Hepatocyte (in vitro differentiated cells): ENCODE data around the gene MAPKBP1. TPM values are rescaled to one million over a fixed set of nuclear protein-coding genes. Genes with fewer than 3 reads are reported as not detected.

Source experiments
- DNase-seq: peaks from one replicate; pipeline ENCODE4 v3.0.0-alpha.2; 2016; ENCODE audit warnings: low spot score
- H2AFZ ChIP-seq: fragments of 200-600 bp; sonication (generic); 2 replicates; pipeline ENCODE4 v1.6.0; 2016; ENCODE audit warnings: antibody characterized with exemption, mild to moderate bottlenecking
- H3K27ac ChIP-seq: fragments of 200-600 bp; sonication (generic); 2 replicates; pipeline ENCODE4 v1.5.1; 2016; ENCODE audit warnings: mild to moderate bottlenecking
- H3K27me3 ChIP-seq: fragments of 200-600 bp; sonication (generic); 2 replicates; pipeline ENCODE4 v1.6.1; 2016
- H3K36me3 ChIP-seq: fragments of 200-600 bp; sonication (generic); replicated peaks from 2 replicates; pipeline ENCODE4 v1.5.1; 2016; ENCODE audit warnings: low read depth; ENCODE audit not compliant: insufficient read depth
- H3K4me1 ChIP-seq: fragments of 200-600 bp; sonication (generic); 2 replicates; pipeline ENCODE4 v1.5.1; 2016; ENCODE audit warnings: mild to moderate bottlenecking, moderate library complexity; ENCODE audit not compliant: insufficient read depth
- H3K4me2 ChIP-seq: fragments of 200-600 bp; sonication (generic); 2 replicates; pipeline ENCODE4 v1.6.0; 2016
- H3K4me3 ChIP-seq: fragments of 200-600 bp; sonication (generic); 2 replicates; pipeline ENCODE4 v1.5.1; 2016; ENCODE audit warnings: mild to moderate bottlenecking
- H3K79me2 ChIP-seq: fragments of 200-600 bp; sonication (generic); 2 replicates; pipeline ENCODE4 v1.6.0; 2017; ENCODE audit warnings: mild to moderate bottlenecking
- H3K9me2 ChIP-seq: fragments of 200-600 bp; sonication (generic); replicated peaks from 2 replicates; pipeline ENCODE4 v1.6.0; 2017; ENCODE audit warnings: mild to moderate bottlenecking; ENCODE audit not compliant: insufficient read depth
- H3K9me3 ChIP-seq: fragments of 200-600 bp; sonication (generic); 2 replicates; pipeline ENCODE4 v1.5.1; 2016; ENCODE audit warnings: low read depth, mild to moderate bottlenecking
- H4K20me1 ChIP-seq: fragments of 200-600 bp; sonication (generic); 2 replicates; pipeline ENCODE4 v1.6.0; 2016; ENCODE audit warnings: mild to moderate bottlenecking; ENCODE audit not compliant: insufficient read depth, poor library complexity, severe bottlenecking
- CTCF ChIP-seq: fragments of 200-600 bp; sonication (generic); IDR thresholded peaks from 2 replicates; pipeline ENCODE4 v1.5.1; 2016; ENCODE audit warnings: antibody characterized with exemption, mild to moderate bottlenecking; ENCODE audit not compliant: poor library complexity
- EZH2 ChIP-seq: fragments of 200-600 bp; sonication (generic); IDR thresholded peaks from 2 replicates; pipeline ENCODE4 v1.6.1; 2016; ENCODE audit warnings: antibody characterized with exemption, mild to moderate bottlenecking, borderline replicate concordance
- EZH2phosphoT487 ChIP-seq: fragments of 200-600 bp; sonication (generic); IDR thresholded peaks from one replicate; pipeline ENCODE4 v1.6.1; 2018; ENCODE audit warnings: antibody characterized with exemption, mild to moderate bottlenecking, low read depth, moderate library complexity; ENCODE audit not compliant: unreplicated experiment, severe bottlenecking
- WGBS: methylation state at CpG from one replicate; pipeline ENCODE4 v1.1.6; 2016; ENCODE audit warnings: low lambda C conversion rate; ENCODE audit errors: missing lambda C conversion rate; 5-methylcytosine and 5-hydroxymethylcytosine counted together
- polyA plus RNA-seq: library from polyadenylated mRNA; unstranded; fragments of >200 nt; fragmentation: Nextera tagmentation; extraction: Ambion mirVana; gene quantifications from 2 replicates; pipeline ENCODE4 v1.2.1, GENCODE V29; 2016
- total RNA-seq: library from RNA; depleted of rRNA; stranded (reverse); fragments of >200 nt; gene quantifications from 2 replicates; pipeline ENCODE4 v1.2.3, GENCODE V29; 2014

The MAPKBP1 gene
- total and polyA plus RNA-seq, 2 experiments from 2014 or later, result 18.6 to 24.5 TPM

- Histone ChIP-seq H3K79me2 (peaks cover 83% of the 10 kb centered on the region), H2AFZ (no peak overlapping the region)
- TF ChIP-seq EZH2phosphoT487 (no peak), EZH2 (no peak), CTCF (no peak)
Measured at GRCh38 chr15:41792000-41792637, 17.8 kb downstream of the MAPKBP1 start.

GRCh38 chr15:41794081-41794480 lies 19.8 kb downstream of the MAPKBP1 start:
- peaks cover 84% of the 10 kb centered on the region for H3K79me2 ChIP-seq
- no peaks in the 10 kb centered on the region for H3K9me3 ChIP-seq
- peaks cover 67% of the 10 kb centered on the region for H3K4me1 ChIP-seq
- 69% methylated on average over 4 of the region's 4 CpGs for WGBS
- no peak overlapping the region for H2AFZ ChIP-seq
- TF ChIP-seq EZH2phosphoT487 (no peak), CTCF (no peak), EZH2 (no peak)
- H3K27ac ChIP-seq, result peak overlapping the region; percentile 70
- H3K27me3 ChIP-seq, result no peaks in the 10 kb centered on the region
- no peak overlapping the region for H3K4me3 ChIP-seq
- H3K4me2 ChIP-seq, result peak overlapping the region; percentile 25
- H3K36me3 ChIP-seq, result no peaks in the 10 kb centered on the region
- DNase-seq, result no peak
- no peaks in the 10 kb centered on the region for H3K9me2 ChIP-seq
- H4K20me1 ChIP-seq, result no peaks in the 10 kb centered on the region

More at GRCh38 chr15:41792000-41792637, 17.8 kb downstream of the MAPKBP1 start:
- H4K20me1 ChIP-seq, result no peaks in the 10 kb centered on the region
- H3K9me3 ChIP-seq, result no peaks in the 10 kb centered on the region
- no peak overlapping the region for H3K4me3 ChIP-seq
- no peaks in the 10 kb centered on the region for H3K36me3 ChIP-seq
- peak overlapping the region; percentile 97 for H3K27ac ChIP-seq
- H3K27me3 ChIP-seq, result no peaks in the 10 kb centered on the region
- H3K4me2 ChIP-seq, result peak overlapping the region; percentile 44
- H3K4me1 ChIP-seq, result peaks cover 72% of the 10 kb centered on the region
- WGBS, result 88% methylated on average over 5 of the region's 5 CpGs
- no peaks in the 10 kb centered on the region for H3K9me2 ChIP-seq
- DNase-seq, result no peak

- H3K4me2 ChIP-seq, result peak overlapping the region; percentile 43
- H3K4me1 ChIP-seq, result peaks cover 49% of the 10 kb centered on the region
- no peaks in the 10 kb centered on the region for H3K9me2 ChIP-seq
- peaks cover 79% of the 10 kb centered on the region for H3K79me2 ChIP-seq
- DNase-seq, result peak; percentile 48
- H3K36me3 ChIP-seq, result no peaks in the 10 kb centered on the region
- 67% methylated on average over 10 of the region's 10 CpGs for WGBS
- H3K27ac ChIP-seq, result peak overlapping the region; percentile 77
- no peaks in the 10 kb centered on the region for H4K20me1 ChIP-seq
- H3K9me3 ChIP-seq, result no peaks in the 10 kb centered on the region
- no peak overlapping the region for H2AFZ ChIP-seq
- TF ChIP-seq EZH2, result no peak
- TF ChIP-seq CTCF, result no peak
- TF ChIP-seq EZH2phosphoT487, result no peak
- no peak overlapping the region for H3K4me3 ChIP-seq
- H3K27me3 ChIP-seq, result no peaks in the 10 kb centered on the region
Measured at GRCh38 chr15:41795996-41796856, 21.9 kb downstream of the MAPKBP1 start.
